ENCODE measurements around the gene GPR146.

Gene GPR146

DNA sequence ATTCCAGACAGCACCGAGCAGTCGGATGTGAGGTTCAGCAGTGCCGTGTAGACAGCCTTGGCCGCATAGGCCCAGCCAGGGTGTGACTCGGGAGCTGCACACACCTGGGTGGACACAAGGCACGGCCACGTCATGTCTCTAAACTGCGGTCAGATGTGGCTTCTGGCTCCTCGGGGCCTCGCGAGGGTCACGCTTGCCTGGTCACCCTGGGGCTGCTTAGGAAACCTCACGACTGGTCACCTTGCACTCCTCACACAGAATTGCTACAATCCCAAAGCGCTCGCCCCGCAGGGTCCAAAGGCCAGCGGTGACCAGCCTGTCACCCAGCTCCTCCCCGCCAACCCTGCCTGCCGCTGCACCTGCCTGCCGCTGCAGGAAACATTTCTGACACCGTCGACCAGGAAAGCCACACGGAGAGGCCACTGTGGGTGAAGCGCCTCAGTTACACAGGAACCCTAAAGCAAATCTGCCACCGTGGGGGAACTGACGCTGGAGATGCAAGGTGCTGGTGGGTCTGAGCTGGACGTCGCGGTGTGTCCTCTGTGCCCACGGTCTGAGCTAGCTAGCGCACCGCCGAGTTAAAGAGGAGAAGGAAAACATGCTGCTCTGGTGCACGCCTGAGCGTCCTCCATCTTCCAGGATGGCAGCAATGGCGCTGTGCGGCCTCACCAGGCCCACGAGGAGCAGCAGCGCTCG is 48.6 kb downstream of the GPR146 start:
- H3K27me3 Mint-ChIP-seq (ENCODE audit: low read depth): peaks cover 3% of the 10 kb centered on the region
- H3K4me1 Mint-ChIP-seq: peaks cover 72% of the 10 kb centered on the region
- no peaks in the 10 kb centered on the region for H3K9me3 Mint-ChIP-seq
- peaks cover 20% of the 10 kb centered on the region for H3K36me3 Mint-ChIP-seq (ENCODE audit: low read depth)
- peak overlapping the region in 2 of 3 experiments; percentile 29 to 63 for H3K4me3 Mint-ChIP-seq
- H3K27ac Mint-ChIP-seq: peak overlapping the region in 2 of 3 experiments; percentile 64 to 98
- no peak for TF ChIP-seq CTCF (IDR thresholded peaks at IDR 0.05; ENCODE audit: unreplicated experiment in 3 of 3)

- Mint-ChIP-seq H3K4me3 (peak overlapping the region in 1 of 3 experiments; percentile 32), H3K27me3 (ENCODE audit: low read depth) (peaks cover 3% of the 10 kb centered on the region), H3K36me3 (ENCODE audit: low read depth) (peaks cover 24% of the 10 kb centered on the region), H3K27ac (peak overlapping the region in 1 of 3 experiments; percentile 98), H3K4me1 (peaks cover 71% of the 10 kb centered on the region), H3K9me3 (no peaks in the 10 kb centered on the region)
- no peak for TF ChIP-seq CTCF (IDR thresholded peaks at IDR 0.05; ENCODE audit: unreplicated experiment in 3 of 3)
Observed at GRCh38 chr7:1093502-1093843, 49.1 kb downstream of the GPR146 start.

- H3K27me3 Mint-ChIP-seq (ENCODE audit: low read depth): peaks cover 3% of the 10 kb centered on the region
- H3K36me3 Mint-ChIP-seq (ENCODE audit: low read depth): peaks cover 24% of the 10 kb centered on the region
- TF ChIP-seq CTCF (IDR thresholded peaks at IDR 0.05; ENCODE audit: unreplicated experiment in 3 of 3): no peak
- no peaks in the 10 kb centered on the region for H3K9me3 Mint-ChIP-seq
- H3K4me1 Mint-ChIP-seq: peaks cover 66% of the 10 kb centered on the region
- H3K27ac Mint-ChIP-seq: peak overlapping the region; percentile 57 to 98 (median 74)
- no peak overlapping the region for H3K4me3 Mint-ChIP-seq
Observed at GRCh38 chr7:1093916-1094508, 49.7 kb downstream of the GPR146 start.

DNA sequence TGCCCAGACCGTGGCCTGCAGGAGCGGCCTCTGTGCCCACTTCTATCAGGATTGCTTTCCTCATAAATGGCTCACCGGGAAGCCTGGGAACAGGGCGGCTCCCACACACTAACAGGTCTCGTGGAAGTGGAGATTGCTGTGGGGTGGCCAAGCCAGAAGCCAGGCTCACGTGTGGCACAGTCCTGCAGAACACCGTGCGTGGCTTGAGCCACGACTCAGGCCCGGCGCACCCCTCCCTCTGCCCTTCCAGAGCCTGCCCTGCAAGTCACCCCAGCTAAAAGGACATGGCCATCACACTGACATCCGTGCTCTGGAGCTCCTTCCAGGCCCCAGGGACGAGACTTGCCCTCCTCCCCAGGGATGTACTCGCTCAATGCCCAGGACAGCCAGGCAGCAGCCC is 50.5 kb downstream of the GPR146 start:
- peaks cover 3% of the 10 kb centered on the region for H3K27me3 Mint-ChIP-seq (ENCODE audit: low read depth)
- H3K36me3 Mint-ChIP-seq (ENCODE audit: low read depth): peaks cover 28% of the 10 kb centered on the region
- H3K4me3 Mint-ChIP-seq: peak overlapping the region in 1 of 3 experiments; percentile 50
- TF ChIP-seq CTCF (IDR thresholded peaks at IDR 0.05; ENCODE audit: unreplicated experiment in 3 of 3): no peak
- H3K9me3 Mint-ChIP-seq: no peaks in the 10 kb centered on the region
- peaks cover 69% of the 10 kb centered on the region for H3K4me1 Mint-ChIP-seq
- peak overlapping the region; percentile 57 to 97 (median 92) for H3K27ac Mint-ChIP-seq

DNA sequence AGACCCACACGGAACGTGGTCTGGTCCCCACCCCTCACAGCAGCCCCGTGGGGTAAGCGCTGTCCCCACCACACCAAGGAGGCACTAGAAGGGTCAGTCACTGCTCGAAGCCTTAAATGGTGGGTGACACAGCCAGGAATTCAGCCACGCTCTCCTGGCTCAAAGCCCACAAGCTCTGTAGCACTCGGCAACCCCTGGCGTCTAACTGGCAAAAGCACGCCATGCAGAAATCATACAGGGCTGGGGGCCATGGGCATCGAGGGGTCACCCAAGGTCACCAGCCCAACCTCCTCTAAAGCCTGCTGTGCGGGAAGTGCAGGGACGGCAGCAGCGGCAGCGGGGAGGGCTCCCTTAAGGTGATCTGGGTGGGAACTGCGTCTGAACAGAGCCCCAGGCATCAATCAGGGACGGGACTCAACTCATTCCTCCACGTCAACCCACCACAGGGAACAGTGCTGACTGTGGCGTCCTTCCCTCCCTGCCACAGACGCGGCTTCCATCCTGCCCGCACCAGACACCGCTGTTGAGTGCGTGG is 51.3 kb downstream of the GPR146 start:
- TF ChIP-seq CTCF (IDR thresholded peaks at IDR 0.05; ENCODE audit: unreplicated experiment in 3 of 3): no peak
- peak overlapping the region; percentile 57 to 97 (median 92) for H3K27ac Mint-ChIP-seq

More for the DNA sequence above, 51.3 kb downstream of the GPR146 start:
- Mint-ChIP-seq H3K4me1 (peaks cover 68% of the 10 kb centered on the region), H3K4me3 (peak overlapping the region in 1 of 3 experiments; percentile 31), H3K9me3 (no peaks in the 10 kb centered on the region), H3K36me3 (ENCODE audit: low read depth) (peaks cover 28% of the 10 kb centered on the region), H3K27me3 (ENCODE audit: low read depth) (peaks cover 3% of the 10 kb centered on the region)
